EH (cell line): ENCODE results near the gene GUCY2D.
A peak's percentile ranks its signal among the peaks of the same experiment; 100 is the strongest.
"Not testable (repeated sequence)": the region's sequence is repeated elsewhere in the genome, so short reads cannot be mapped to it uniquely, and the experiment has no call there.

ENCODE experiments used
- DNase-seq: peaks from one replicate; pipeline ENCODE4 v3.0.0-alpha.2; 2015; ENCODE audit warnings: low read depth

The GUCY2D gene

DNA sequence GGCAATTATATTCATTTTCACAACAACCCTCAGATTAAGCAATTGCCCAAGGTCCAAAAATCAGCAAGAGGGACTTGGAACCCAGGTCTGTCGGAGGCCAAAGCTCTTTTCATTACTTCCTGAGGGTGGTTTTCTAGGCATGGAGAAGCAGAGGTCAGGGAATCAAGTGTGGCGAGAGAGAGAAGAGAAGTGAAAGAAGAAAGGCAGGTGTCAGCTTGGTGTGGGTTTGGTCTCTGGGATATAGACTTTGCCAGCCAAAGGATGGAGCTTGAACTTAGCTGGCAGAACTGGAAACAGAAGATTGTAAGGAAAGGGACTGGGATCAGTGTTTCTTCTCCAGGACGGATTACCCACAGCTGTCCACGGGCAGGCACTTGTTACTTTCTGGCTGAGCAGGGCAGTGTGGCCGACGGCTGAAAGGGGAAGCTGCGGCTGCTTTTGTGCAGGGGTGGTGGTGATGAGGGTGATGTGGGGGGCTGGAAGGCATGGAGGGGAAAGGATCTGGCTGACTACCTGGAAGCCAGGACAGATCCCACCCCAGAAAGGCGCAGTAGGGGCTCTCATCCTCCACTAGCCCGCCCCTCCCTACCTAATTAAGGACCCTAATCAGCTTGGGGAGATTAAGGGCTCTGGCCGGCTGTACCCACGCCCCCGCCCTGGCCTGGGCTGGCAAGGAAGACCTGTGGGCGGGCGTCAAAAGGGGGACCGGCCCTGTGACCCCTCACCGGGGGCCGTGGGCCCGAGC is at the start of gene GUCY2D:
GUCY2D (plus strand) TSS at position 640 of the 745 bp plus-strand sequence. CDS start 433 bp downstream, outside the sequence.
- no peak for DNase-seq

DNA sequence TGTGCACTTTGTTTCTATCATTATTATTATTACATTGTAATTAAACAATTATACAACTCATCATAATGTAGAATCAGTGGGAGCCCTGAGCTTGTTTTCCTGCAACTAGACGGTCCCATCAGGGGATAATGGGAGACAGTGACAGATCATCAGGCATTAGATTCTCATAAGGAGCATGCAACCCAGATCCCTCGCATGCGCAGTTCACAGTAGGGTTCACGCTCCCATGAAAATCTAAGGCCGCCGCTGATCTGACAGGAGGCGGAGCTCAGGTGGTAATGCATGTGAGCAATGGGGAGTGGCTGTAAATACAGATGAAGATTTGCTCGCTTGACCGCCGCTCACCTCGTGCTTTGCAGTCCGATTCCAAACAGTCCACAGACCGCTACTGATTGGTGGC is 49.1 kb upstream of the GUCY2D start:
- not testable (repeated sequence) for DNase-seq

DNA sequence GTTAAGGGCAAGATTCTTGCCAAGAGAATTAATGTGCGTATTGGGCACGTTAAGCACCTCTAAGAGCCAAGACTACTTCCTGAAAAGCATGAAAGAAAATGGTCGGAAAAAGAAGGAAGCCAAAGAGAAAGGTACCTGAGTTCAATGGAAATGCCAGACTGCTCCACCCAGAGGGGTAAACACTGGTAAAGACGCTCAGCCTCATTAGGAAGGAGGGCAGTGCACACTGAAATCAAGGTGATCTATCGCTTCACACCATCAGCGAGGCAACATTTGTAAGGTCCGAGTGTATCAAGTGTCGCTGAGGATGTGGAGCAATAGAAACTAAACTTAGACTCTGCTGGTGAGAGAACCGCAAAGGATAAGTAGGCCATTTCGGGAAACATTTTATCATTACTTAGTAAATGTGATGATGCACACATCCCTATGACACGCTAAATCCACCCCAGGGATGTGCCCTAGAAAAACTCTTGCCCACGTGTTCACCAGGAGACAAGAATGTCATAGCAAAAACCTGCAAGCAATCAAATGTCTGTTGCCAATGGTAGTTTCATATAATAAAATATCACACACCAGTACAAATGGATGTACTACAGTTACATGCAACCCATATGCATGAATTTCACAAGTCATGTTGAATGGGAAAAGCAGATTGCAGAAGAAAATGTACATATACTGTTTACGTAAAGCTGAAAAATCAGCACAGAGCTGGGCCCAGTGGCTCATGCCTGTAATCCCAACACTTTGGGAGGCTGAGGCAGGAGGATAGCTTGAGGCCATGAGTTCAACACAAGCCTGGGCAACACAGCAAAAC is 46.8 kb upstream of the GUCY2D start:
- DNase-seq = no peak

- peak; percentile 24 for DNase-seq
These were observed 46.0 kb upstream of the GUCY2D start for GRCh38 chr17:7956228-7956965.

- DNase-seq = no peak
These were observed 42.7 kb upstream of the GUCY2D start for GRCh38 chr17:7959503-7960253.

GRCh38 chr17:7961421-7961820 is 41.0 kb upstream of the GUCY2D start:
- no peak for DNase-seq

DNA sequence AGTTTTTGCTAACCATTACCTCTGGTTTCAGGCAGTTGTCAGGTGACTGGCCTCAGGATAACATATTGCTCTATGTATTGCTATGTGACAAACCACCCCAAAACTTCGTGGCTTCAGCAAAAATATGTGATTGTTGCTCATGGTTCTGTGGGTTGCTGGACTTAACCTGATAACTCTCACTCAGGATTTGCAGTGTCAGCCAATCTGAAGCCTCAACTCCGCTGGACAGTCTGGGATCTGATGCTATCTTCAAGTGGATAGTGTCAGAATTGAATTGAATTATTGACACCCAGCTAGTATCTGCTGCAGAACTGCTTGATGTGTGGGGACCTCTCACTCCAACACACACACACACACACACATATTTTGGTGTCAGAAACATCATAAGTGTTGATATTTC is 34.7 kb upstream of the GUCY2D start:
- no peak for DNase-seq

- no peak for DNase-seq
These were observed 33.0 kb upstream of the GUCY2D start for GRCh38 chr17:7969433-7969832.

DNA sequence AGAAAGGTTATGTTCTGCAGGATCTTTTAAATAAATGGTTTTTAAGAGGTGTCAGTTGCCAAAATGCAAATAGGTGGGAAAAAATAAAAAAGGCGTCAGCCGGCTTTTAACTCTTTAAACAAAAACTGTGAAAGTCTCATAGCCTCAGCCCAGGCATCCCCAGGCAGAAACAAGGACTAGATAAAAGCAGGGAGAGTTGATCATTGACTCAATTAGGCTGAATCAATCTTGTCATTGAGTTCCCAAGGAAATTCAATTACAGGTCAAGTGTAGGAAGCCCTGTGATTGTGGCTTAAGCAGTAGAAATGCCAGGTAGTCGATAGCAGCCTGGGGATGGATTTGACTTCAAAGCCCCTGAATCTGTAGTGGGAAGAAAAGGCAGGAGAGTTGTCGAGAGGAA is 30.8 kb upstream of the GUCY2D start:
- no peak for DNase-seq

GRCh38 chr17:7972131-7972785 is 30.2 kb upstream of the GUCY2D start:
- no peak for DNase-seq

DNA sequence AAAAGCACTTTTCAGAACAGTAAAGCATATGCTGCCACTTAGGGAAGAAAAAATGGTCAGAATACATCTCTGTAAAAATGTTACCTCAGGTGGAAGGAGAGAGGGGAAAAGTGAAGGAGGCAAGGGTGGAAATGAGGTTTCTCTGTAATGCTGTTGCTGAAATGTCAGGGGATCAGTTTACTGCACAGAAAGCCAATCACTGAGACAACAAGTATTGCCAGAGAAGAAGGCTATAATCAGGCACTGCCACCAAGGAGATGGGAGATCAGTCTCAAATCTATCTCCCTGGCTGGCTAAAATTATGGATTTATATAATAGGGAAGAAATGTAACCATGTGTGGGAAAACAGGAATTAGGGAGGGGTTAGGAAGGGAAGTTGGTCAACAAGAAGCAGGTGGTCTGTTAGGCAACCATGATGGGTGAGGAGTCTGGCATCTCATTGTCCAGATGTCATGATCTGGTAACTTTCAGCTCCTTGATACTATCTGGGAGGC is 27.7 kb upstream of the GUCY2D start:
- DNase-seq = no peak

- DNase-seq = no peak
These were observed 25.4 kb upstream of the GUCY2D start for GRCh38 chr17:7977039-7977438.

- DNase-seq = no peak
These were observed 24.6 kb upstream of the GUCY2D start for GRCh38 chr17:7977805-7978204.

GRCh38 chr17:7982173-7982572 is 20.2 kb upstream of the GUCY2D start:
- peak; percentile 76 for DNase-seq

DNA sequence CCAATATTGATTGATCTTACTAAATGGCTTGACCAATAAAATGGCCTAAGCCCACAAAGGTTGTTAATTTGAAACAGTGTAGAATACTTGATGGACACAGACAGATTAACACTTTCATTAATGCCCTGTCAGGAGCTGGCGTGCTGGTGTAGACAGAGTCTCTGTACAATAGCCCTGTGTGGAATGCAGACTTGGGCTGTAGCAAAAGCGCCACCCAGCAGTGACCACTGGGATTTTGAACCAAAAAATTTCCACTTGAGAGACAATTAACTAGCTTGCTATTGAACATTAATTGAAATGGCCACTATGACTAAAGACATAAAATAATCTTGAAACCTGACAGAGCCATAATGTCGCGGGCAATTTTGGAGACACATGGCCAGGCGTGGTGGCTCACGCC is 19.7 kb upstream of the GUCY2D start:
- DNase-seq = peak; percentile 61

- no peak for DNase-seq
These were observed 17.5 kb upstream of the GUCY2D start for GRCh38 chr17:7984904-7985303.

GRCh38 chr17:7987112-7987893 is 15.1 kb upstream of the GUCY2D start:
- DNase-seq = peak; percentile 15

DNA sequence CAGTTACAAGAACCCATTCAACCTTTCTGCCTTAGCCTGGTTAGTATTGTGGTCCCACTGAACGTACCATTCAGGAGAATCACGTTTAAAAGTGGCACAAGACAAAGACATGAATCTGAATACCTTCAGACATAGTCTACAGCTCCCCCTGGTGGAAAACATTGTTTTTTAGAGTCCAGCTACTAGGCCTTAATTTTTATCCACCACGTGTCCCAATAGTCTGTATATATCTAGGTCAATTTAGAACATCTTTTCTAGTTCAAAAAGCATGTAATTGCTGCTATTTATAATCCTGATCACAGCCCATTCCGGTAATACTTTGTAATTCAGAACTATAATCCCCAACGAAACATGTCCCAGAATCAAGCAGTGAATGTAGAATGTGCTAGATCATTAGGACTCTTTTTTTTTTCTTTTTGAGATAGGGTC is 13.7 kb upstream of the GUCY2D start:
- peak; percentile 86 for DNase-seq

DNA sequence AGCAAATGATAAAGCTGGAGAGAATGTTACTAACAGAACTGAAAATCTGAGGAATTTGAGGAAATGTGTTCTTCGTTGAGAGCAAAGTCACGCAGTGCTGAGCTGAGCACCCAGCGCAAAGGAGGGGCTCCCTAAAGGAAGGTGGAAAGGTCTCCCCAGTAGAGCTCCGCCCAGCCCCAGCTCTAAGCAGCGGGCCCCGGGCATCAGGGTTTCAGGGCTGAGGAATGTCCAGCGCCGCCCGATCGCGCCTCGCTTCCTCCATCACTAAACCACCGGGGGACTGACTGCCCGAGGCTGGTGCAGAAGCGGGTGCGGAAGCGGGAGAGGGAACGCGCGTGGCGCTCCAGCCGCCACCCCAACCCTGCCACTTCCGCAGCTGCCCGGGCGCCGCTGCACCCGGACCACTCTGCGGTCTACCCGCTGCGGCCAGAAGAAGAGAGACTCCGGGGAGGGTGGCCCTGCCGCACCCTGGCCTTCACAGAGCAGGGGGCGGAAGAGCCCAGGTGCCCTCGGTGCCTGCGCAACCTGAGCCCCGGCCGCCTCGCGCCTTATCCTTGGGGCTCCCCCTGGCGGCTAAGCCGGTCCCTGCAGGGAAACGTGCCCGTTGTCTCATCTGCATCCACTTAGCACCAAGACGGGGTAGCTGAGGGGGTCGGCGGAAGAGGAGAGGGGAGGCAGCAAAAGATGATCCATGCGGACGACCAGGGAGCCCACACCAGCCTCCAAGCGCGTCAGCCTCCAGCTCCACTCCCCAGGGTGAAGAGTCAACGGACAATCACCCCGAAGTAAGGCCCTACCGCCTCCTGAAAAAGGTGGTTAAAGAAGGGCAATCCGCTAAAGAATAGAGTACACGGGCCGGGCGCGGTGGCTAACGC is 12.4 kb upstream of the GUCY2D start:
- peak; percentile 69 for DNase-seq
